T-helper 22 cell (primary cell): ENCODE measurements around the gene PRR18.
"Not testable (repeated sequence)": the region's sequence is repeated elsewhere in the genome, so short reads cannot be mapped to it uniquely, and the experiment has no call there.

Experiments used
- DNase-seq: peaks from one replicate; pipeline ENCODE4 v3.0.0-alpha.2; 2020; ENCODE audit warnings: low read depth

The PRR18 gene, protein sequence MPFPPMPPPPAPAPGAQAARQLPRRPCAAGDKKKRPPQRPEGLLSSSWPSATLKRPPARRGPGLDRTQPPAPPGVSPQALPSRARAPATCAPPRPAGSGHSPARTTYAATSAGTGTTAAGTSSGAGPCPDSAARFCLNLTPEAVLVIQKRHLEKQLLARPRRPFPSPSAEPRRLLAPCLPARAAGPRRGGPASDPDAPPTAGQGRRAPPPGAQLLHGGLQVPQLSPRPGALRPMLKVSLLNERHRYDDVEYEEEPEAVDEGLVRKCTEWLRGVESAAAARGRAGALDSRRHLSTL

DNA sequence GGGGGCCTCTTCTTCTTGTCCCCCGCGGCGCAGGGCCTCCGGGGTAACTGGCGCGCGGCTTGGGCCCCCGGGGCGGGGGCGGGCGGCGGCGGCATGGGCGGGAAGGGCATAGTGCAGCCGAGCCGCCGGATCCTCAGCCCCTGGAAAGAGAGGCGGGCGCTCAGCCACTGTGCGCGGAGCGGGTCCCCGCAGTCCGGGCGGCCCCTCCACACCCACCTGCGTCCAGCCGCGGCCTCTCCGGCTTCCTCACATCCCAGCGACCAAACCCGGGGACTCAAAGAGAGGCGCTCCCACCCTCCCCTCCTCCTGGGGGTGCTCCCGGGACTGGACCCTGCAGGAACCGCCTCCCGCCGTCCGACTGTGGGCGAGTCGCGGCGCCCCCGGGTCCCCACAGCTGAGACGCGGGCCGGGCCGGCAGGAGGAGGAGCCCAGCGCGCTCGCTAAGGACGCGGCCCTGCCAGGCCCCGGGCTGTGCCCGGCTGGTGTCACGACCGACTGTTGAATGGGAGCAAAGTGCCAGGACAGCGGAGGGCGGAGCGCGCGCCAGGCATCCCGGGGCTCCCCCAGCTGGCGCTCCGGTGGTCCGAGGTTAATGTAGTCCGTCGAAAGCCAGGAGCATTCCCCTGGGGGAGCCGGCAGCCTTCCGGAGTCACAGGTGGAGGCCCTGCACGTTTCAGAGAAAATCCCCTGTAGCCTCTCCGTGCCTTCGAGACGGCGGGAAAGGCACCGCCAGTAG lies at the start of gene PRR18:
TSS of gene PRR18 (minus strand) at position 360 of the 736 bp plus-strand sequence. CDS start at position 110, 250 bp downstream.
- no peak for DNase-seq

DNA sequence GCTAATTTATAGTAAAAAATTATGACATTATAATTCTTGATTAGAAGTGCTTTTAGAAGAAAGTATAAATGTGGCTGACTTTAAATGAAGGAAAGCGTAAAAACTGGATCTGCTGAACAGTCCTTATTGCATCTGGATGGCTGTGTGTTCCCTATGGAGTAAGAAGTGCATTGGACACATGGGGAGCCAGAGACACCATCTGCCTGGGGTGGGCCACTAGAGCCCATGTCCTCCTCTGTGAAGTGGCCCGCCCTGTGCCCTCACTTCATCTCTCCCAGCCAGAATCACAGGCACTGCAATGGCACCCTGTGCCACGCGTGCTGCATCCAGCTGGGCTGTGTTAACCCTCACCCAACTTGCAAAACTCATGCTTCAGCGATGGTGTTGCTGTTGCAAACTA lies 47.4 kb upstream of the PRR18 start:
- no peak for DNase-seq

DNA sequence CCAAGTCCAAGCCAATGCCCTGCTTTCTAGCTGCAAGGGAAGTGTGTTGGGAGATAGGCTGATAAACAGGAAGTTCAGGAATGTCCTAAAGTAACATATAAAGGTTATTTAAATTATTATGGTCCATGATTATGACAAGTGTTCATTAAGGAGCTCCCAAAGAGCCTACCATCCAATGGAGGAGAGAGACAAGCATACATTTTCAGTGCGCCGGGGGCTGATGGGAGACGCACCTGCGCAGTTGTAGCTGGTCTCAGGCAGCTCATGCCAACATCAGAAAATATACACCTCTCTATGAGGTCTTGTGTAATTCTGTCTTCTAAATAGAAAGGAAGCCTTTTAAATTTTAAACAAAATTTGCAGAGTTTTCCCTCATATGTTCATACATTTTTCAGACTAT lies 46.8 kb upstream of the PRR18 start:
- DNase-seq: no peak

DNA sequence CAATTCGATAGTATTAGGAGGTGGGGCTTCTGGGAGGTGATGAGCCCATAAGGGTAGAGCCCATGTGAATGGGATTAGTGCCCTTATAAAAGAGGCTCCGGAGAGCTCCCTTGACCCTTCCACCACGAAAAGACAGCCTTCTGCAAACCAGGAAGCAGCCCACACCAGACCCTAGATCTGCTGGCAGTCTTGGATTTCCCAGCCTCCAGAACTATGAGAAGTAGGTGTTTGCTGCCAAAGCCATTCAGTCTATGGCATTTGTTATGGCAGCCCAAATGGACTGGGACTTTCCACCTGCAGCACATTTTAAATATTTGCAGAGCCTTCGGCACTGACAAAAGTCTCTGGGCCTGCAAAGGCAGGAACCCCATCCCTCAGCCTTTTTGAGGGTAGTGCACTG lies 46.0 kb upstream of the PRR18 start:
- no peak for DNase-seq

DNA sequence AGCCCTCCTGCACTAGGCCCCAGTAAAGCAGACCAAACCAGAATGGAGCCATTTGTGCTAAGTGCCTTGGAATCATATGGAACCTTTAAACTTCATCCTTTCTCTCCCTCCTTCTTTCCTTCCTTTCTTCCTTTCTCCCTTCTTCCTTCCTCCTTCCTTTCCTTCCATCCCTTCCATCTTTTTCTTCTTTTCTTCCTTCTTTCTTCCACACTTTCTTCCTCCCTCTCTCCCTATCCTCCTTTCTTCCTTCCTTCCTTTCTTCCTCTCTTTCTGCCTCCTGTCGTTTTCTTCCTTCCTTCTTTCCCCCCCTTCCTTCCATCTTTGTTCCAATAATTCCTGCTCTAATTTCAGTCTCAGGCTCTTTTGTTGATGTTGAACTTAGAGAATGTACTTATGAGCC lies 45.3 kb upstream of the PRR18 start:
- no peak for DNase-seq

DNA sequence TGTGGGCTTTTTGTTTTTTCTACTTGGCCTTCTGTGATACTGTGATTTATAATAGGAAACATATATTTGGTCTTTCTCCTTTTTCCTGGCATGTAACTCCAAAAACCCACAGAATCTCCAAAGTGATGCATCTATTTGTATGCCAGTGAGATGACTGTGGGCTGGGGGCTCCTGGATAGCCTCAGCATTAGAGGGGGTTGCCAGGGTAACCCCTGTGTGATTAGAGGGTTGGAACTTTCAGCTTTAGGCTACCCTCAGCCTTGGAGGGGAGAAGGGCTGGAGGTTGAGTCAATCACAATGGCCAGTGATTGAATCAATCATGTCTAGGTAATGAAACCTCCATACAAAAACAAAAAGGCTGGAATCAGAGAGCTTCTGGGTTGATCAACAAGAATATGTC lies 44.7 kb upstream of the PRR18 start:
- DNase-seq: no peak

DNA sequence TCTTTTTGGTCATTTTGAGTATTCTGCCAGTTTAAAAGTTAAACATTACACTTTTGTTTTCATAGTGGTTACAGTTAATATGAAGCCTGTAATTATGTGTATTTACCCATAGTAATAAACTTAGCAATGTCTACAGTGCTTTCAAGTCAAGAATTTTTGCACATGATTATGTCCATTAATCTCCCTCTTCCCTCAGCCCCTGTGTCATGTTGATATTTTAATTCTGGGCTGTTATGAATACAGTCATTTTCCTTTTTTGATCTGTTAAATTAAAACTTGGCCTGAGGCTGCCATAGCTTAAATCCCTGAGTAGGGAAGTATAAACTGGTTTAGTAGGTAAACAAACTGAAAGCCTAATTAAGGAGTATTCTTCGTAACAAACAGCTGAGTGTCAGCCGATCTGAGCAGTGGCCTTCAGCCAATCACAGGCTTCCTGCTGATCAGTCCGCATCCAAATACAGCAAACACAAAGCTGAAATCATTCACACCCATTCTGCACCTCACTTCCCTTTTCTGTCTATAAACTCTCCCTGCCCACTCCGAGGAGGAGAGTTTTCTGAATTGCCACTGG lies 43.6 kb upstream of the PRR18 start:
- no peak for DNase-seq

DNA sequence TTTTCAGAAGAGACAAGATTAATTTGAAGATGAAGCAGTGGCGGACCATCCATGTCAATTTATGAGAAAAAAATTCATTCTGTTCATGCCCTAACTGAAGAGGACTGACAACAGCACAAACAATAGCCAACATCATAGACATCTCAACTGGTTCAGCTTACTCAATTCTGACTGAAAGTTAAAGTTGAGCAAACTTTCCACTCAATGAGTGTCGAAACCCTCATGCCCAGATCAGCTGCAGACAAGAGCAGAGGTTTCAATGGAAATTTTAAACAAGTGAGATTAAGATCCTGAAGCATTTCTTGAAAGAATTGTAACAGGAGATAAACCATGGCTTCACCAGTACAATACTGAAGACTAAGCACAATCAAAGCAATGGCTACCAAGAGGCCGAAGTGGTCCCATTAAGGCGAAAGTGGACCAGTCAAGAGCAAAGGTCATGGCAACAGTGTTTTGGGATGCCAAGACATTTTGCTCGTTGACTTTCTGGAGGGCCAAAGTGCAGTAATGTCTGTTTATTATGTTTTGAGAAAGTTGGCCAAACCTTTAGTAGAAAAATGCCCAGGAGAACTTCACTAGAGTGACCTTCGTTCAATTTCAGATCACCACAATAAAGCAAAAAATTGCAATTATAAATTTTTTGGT lies 40.2 kb upstream of the PRR18 start:
- no peak for DNase-seq

DNA sequence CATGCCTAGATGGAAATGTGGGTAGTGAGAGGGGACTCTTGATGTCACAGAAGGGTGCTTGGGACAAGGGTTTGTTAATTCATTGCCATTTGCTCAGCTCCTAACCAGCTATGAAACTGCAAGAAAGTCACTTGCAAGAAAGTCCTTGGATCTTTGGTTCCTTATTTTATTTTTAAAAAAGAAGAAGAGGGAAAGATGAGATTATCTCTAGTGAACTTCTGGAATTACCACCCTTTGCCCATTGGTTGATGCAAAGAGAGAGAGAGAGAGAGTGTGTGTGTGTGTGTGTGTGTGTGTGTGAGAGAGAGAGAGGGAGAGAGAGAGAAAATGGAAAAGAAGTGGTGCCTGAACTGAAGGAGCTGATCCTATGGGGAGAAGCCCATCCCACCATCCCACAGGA lies 38.8 kb upstream of the PRR18 start:
- DNase-seq: no peak

DNA sequence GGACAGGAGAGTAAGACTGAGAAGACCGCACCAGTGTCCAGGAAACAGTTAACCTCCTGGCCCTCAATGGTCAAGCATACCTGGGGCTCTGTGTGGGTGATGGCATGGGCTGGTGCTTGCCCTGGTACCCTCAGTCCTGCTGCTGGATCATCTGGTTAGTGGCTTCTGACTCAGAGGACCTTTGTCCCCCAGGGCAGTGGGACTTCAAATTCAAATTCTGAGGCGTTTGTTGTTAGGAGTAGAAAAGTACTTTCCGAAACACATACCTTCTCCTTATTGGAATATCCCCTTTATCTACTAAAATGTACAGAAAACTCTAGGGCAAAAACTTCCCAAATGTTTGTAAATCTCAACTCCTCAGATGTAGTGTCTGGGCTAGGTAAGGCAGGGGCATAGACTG lies 38.3 kb upstream of the PRR18 start:
- no peak for DNase-seq

DNA sequence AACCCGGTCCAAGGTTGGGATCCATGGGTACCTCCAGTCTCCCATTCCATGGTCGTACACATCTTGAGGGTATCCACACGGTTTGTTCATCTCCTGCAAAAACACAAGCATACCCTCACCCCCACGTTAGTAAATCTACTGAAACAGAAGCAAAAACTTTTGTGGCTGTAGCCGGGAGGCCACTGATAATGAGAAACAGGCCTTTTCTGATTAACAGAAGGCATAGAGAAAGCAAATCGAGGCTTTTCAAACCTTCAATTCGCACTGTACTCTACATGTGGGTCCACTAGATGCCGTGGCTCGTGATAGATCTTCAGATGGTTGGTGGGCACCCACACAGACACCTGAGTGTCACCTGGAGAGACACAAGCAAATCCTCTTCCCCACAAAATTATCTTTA lies 37.5 kb upstream of the PRR18 start:
- DNase-seq: not testable (repeated sequence)

DNA sequence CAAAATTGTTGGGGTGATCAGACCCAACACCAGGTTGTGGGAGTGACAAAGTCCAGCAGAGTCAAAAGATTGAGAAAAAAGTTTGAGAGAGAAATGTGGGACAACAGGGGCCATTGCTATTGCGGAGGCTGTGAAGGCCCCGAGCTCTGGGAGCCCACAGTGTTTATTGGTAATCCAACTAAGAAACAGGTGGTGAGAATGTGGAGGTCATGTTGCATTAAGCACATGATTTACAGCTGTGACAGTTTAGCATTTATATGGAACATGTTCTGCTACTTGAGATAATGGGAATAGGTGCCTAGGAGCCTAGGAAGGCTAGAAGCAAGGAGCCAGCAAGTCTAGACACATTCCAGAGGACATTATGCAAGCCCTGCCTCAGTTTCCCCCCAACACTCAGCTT lies 36.7 kb upstream of the PRR18 start:
- DNase-seq: not testable (repeated sequence)

DNA sequence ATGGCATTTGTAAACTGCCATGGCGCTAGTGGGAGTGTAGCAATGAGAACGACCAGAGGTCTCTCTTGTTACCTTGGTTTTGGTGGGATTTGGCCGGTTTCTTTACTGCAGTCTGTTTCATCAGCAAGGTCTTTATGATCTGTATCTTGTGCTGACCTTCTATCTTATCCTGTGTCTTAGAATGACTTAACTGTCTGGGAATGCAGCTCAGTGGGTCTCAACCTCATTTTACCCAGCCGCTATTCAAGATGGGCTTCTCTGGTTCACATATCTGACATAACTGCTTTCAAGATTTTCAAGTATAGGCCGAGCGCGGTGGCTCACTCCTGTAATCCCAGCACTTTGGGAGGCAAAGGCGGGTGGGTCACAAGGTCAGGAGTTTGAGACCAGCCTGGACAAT lies 36.0 kb upstream of the PRR18 start:
- no peak for DNase-seq

DNA sequence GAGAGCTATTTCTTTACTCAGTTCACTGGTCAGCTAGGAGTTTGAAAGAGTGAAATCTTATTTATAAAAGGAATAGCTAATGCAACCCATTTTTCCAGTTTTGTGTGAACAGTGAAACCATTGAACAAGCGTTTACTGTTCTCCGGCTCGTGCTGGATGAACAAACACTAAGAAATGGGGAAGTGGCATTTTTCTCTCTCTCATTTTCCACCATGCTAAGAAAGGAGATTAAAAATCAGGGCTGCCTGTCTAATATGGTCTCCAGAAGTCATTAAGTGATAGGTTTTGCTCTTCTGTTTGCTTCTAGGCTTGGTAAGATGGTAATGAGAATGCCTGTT lies 34.9 kb upstream of the PRR18 start:
- no peak for DNase-seq

DNA sequence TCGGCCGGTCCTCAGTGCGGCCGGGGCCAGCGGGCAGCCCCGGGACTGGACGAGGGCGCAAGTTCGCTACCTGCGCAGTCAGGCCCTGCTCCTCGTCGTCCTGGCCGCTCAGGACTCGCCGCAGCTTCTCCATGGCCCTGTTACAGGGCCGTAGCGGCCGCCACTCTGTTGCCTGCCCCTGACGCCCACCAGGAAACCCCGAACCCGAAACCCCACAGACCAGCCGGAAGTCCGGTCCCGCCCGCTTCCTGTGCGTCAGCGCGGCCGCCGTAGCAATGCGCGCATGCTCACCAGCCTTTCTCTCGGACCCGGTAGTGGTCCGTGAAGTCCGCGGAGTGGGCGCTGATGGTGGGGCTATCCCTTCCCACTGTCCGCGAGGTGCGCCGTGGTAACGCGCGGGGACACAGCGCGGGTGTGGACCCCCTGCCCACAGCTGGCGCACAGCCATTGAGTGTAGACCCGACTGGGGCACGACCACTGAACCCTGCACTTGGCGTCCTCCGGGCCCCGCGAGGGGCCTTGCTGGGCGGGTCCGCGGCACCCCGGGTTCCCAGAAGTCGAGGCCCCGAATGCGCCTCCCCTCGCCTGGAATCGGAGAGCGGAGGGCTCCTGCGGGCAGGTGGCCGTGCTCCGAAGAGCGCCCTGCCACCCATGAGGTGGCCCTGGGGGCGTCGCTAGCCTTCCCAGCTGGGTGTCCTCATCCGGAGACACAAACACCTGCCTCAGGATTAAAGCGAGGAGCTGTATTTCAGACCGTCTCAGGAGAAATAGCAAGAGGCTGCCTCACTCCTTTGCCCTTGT lies 34.4 kb upstream of the PRR18 start, which contains the start of gene SFT2D1:
TSS of gene SFT2D1 (minus strand) at position 197 of the 801 bp plus-strand sequence. CDS start at position 133, 64 bp downstream.
- DNase-seq: peak; percentile 40

DNA sequence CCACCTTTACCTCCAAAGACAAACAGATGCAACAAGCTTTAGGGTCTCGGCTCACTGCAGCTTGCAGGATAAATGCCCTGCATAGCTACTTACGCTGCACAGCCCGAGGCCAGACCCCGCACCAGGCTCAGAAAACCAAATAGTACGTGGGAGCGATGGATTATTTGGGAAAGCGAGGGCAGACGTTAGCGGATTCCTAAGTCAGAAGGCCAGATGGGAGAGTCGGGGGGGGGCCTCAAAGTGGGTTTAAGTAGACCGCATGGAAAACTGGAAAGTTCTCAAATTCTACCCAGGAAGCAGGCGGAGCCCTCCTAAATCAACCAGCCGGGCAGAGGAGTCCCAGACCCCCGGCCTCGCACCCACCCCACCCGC lies 33.8 kb upstream of the PRR18 start:
- DNase-seq: no peak

DNA sequence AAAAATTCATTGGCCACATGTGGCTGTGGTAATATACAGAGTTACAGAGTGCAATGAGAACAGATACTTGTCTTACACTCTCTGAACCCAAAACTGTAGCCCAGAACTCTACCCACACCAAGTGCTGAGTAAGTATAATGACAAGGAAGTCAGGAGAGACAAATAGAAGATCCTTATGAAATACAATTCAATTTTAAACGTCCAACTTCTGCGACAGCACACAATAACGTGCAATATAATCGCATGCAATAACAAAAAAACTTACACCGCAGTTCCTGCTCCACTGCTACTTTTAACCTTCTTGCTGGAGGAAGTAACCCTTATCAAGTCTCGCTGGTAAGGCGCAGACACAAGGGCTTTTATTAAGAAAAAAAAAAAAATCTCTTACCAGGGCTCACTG lies 33.3 kb upstream of the PRR18 start:
- no peak for DNase-seq

DNA sequence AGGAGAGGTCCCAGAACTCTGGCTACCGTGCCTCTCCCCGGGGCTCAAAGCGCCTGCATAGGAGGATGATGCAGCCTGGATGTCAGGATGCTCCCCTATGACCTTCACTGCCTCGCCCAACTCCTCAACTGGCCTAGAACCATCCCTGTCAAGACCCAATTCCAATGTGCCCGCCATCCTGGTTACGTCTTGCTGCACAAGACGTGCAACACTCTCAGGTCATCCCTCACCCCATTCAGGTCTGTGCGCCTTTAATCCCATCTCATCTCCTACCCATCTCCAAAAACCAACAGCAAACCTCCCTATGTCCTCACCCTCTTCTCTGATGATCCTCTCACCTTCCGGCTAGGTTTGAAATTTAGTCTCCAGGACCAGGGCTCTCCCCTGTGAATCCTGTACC lies 30.7 kb upstream of the PRR18 start:
- no peak for DNase-seq

DNA sequence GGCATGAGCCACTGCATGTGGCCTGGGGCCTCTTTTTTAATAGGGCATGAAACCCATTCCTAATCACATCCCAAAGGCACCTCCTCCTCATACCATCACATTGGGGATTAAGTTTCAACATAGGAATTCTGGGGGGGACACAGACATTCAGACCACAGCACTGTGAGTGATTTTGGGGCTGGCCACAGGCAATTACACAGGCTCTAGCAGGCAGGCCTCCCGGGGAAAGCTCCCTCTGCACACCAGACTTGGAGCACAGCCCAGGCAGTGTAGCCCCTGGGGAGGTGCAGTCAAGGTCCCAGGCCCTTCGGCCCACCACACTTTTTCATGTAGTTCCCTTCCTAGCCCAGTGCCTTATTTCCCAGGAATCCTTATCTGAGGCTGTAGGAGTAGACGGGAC lies 28.7 kb upstream of the PRR18 start:
- DNase-seq: no peak

DNA sequence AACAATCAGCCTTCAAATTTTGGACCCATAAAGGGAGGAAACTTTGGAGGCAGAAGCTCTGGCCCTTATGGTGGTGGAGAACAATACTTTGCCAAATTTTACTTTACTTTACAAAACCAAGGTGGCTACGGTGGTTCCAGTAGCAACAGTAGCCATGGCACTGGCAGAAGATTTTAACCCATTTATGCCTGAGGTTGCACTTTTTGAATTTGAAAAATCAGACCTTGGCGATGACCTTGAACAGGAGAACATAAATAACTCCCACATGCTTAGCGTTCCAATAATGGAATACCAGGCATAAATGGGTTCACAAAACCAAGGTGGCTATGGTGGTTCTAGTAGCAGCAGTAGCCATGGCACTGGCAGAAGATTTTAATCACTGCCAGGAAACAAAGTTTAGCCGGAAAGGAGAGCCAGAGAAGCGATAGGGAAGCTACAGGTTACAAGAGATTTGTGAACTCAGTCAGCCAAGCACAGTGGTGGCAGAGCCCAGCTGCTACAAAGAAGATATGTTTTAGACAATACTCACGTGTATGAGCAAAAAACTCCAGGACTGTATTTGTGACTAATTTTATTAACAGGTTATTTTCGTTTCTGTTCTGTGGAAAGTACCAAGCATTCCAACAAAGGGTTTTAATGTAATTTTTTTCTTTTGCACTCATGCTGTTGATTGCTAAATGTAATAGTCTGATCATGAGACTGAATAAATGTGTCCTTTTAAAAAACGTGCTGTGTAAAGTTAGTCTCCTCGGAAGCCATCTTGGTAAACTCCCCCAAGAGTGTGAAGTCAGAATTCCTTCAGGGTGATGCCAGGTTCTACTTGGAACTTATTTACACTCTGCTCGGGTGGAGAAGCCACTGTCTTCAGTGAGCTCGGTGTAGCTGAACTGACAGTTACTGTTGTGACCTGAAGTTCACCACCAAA lies 27.4 kb upstream of the PRR18 start:
- DNase-seq: no peak

DNA sequence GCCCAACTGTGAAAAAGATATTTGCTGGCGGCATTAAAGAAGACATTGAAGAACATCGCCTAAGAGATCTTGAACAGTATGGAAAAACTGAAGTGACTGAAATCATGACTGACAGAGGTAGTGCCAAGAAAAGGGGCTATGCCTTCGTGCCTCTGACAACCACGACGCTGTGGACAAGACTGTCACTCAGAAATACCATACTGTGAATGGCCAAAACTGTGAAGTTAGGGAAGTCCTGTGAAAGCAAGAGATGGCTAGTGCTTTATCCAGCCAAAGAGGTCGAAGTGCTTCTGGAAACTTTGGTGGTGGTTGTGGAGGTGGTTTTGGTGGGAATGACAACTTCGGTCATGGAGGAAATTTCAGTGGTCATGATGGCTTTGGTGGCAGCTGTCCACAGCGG lies 26.7 kb upstream of the PRR18 start:
- DNase-seq: no peak
